Panc1 (cell line): ENCODE measurements around the gene MRPS34. TPM values are rescaled to one million over a fixed set of nuclear protein-coding genes. Genes with fewer than 3 reads are reported as not detected.
A peak's percentile ranks its signal among the peaks of the same experiment; 100 is the strongest.

Source experiments
- ATAC-seq: fragments of 200-7000 bp; cut with Tn5 transposase; 2 replicates; pipeline ENCODE4 v1.9.1; 2020; ENCODE audit warnings: mild to moderate bottlenecking, moderate library complexity
- Bru-seq: library from RNA; stranded (reverse); fragments of 400-500 nt; gene quantifications from one replicate; lab custom pipeline; 2021; lab: Mats Ljungman, UMichigan
- BruChase-seq, 2 experiments: library from RNA; stranded (reverse); fragments of 400-500 nt; gene quantifications; one replicate each; lab custom pipeline; 2021; lab: Mats Ljungman, UMichigan
- BruUV-seq: library from RNA; stranded (reverse); fragments of 400-500 nt; replicated peaks from 2 replicates; lab custom pipeline; 2021; lab: Mats Ljungman, UMichigan
- CTCF ChIA-PET: fragments of 300-600 bp; sonication (Branson Sonifier 250); formaldehyde crosslinking; loops from one replicate; lab custom pipeline; 2022; ENCODE audit warnings: antibody characterized with exemption; lab: Charles Lee
- POLR2A ChIA-PET: fragments of 300-600 bp; sonication (Branson Sonifier 250); formaldehyde crosslinking; loops from one replicate; lab custom pipeline; 2022; ENCODE audit warnings: antibody characterized with exemption; lab: Charles Lee
- DNase-seq: peaks from one replicate; pipeline ENCODE4 v3.0.0-alpha.2; 2010; ENCODE audit warnings: low read depth, low spot score
- H3K27ac ChIP-seq: 2 replicates; pipeline ENCODE4 v1.5.1; 2011; ENCODE audit warnings: mild to moderate bottlenecking, low read length, inconsistent platforms
- H3K27me3 ChIP-seq: fragments of 200-500 bp; sonication (Bioruptor generic); 2 replicates; pipeline ENCODE4 v1.6.0; 2014; ENCODE audit warnings: low read length, inconsistent platforms; ENCODE audit not compliant: control insufficient read depth, insufficient read depth
- H3K36me3 ChIP-seq: fragments of 200-500 bp; sonication (Bioruptor generic); 2 replicates; pipeline ENCODE4 v1.5.1; 2014; ENCODE audit warnings: inconsistent platforms, mild to moderate bottlenecking, low read length, moderate library complexity; ENCODE audit not compliant: control insufficient read depth, insufficient read depth
- H3K4me1 ChIP-seq: 2 replicates; pipeline ENCODE4 v1.5.1; 2011; ENCODE audit warnings: inconsistent platforms, mild to moderate bottlenecking, low read length, moderate library complexity; ENCODE audit not compliant: control insufficient read depth, insufficient read depth
- H3K4me3 ChIP-seq, 2 experiments: 2 replicates each; pipeline ENCODE4 v1.5.1; 2011 to 2012; ENCODE audit warnings: low read depth in 2 of 2, low read length in 2 of 2, mild to moderate bottlenecking in 2 of 2, inconsistent platforms in 1 of 2, moderate library complexity in 1 of 2
- H3K9me3 ChIP-seq: fragments of 200-500 bp; sonication (Bioruptor generic); 2 replicates; pipeline ENCODE4 v1.5.1; 2014; ENCODE audit warnings: low read depth, mild to moderate bottlenecking, inconsistent platforms, low read length, moderate library complexity; ENCODE audit not compliant: control insufficient read depth, insufficient read depth
- POLR2AphosphoS5 ChIP-seq: IDR thresholded peaks from 2 replicates; pipeline ENCODE4 v1.6.1; 2012; ENCODE audit warnings: mild to moderate bottlenecking, low read depth, low read length, moderate library complexity
- SIN3A ChIP-seq: IDR thresholded peaks from 2 replicates; pipeline ENCODE4 v1.6.1; 2012; ENCODE audit warnings: low read depth, mild to moderate bottlenecking, low read length, moderate library complexity, borderline replicate concordance; ENCODE audit not compliant: insufficient read depth
- TCF7L2 ChIP-seq: IDR thresholded peaks from 2 replicates; pipeline ENCODE4 v1.6.1; 2011; ENCODE audit warnings: mild to moderate bottlenecking, low read depth, low read length, inconsistent platforms
- in situ Hi-C: cut with HindIII; loops from 2 replicates; pipeline ENCODE4 v1.10.0; 2016; ENCODE audit warnings: low sequenced_read_pairs, low pct_unique_long_range_greater_than_20kb
- intact Hi-C: fragments of 100-400 bp; cut with micrococcal nuclease; formaldehyde crosslinking; loops from one replicate; pipeline ENCODE4 v1.10.0; 2022; ENCODE audit not compliant: unreplicated experiment
- long read RNA-seq: library from polyadenylated mRNA; unstranded; transcript quantifications from one replicate; pipeline ENCODE4 v2.0.0, GENCODE V29; 2021; ENCODE audit not compliant: unreplicated experiment
- polyA plus RNA-seq: library from polyadenylated mRNA; unstranded; fragments of >200 nt; gene quantifications from one replicate; pipeline ENCODE4 v1.2.1, GENCODE V29; 2012; ENCODE audit warnings: missing spikeins; ENCODE audit not compliant: insufficient read length
- total RNA-seq: library from RNA; stranded (reverse); gene quantifications from one replicate; pipeline ENCODE4 v1.2.1, GENCODE V29; 2021; ENCODE audit not compliant: unreplicated experiment
- TF ChIP-seq, protein P1 (sequence below), 2 experiments: IDR thresholded peaks; 2 replicates each; pipeline ENCODE4 v1.6.1; 2011 to 2012; ENCODE audit warnings: low read depth in 2 of 2, control low read depth in 1 of 2, low read length in 1 of 2, mild to moderate bottlenecking in 1 of 2, moderate library complexity in 1 of 2; ENCODE audit not compliant: insufficient read depth in 1 of 2
- TF ChIP-seq, protein P2 (sequence below): fragments of 450-650 bp; IDR thresholded peaks from 2 replicates; pipeline ENCODE4 v1.5.1; 2017; ENCODE audit warnings: mild to moderate bottlenecking

The MRPS34 gene
- total RNA-seq, result 187 TPM
- 283 TPM for polyA plus RNA-seq
- Bru-seq, nascent RNA, result percentile 88 among the genes with signal in this experiment
- percentile 91 among the genes with signal in this experiment for BruChase-seq, experiment 1, labeled RNA remaining after a 2-hour chase
- percentile 96 among the genes with signal in this experiment for BruChase-seq, experiment 2, labeled RNA remaining after a 6-hour chase
- long read RNA-seq, transcript MRPS34-202 (3 exons, 1,024 nt), result major isoform, 171 of 240 reads
- long read RNA-seq, transcript MRPS34-201 (3 exons, 1,040 nt), result minor isoform, 16 of 240 reads
- long read RNA-seq, partial matches to known transcripts, result 10 of 240 reads
- long read RNA-seq, other reads (novel, unspliced or antisense), result 39 of 240 reads

DNA sequence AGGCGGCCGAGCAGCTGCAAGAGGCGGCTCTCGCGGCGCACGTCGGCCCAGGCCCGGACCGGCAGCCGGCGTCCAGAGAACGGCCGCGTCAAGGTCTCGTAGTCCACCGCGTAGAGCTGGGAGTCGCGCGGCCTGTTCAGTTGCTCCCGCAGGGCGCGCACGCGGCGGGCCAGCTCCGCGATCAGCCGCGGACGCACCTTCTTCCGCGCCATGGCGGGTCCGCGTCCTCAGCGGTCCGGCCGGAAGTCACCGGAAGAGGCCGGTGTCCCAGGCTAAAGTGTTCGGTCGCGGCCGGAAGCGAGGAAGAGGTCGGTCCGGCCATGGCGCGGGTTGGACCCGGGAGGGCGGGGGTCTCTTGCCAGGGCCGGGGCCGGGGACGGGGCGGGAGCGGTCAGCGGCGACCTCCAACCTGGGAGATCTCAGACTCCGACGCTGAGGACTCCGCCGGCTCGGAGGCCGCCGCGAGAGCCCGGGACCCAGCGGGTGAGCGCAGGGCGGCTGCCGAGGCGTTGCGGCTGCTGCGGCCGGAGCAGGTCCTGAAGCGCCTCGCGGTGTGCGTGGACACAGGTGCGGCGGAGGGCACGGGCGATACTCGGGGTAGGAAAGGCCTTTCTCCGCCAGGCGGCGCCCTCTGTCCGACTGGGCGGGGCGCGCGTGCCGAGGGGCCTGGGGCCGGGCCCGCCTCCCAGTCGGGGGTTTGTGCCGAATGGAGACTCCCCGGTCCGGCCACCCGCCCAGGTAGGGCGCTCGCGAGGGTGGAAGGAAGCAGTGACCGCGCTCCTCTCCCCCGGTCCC is at the start of gene MRPS34:
TSS of gene MRPS34 (minus strand) at position 227 of the 795 bp plus-strand sequence. CDS start at position 212, 15 bp downstream.
- ChIA-PET CTCF (interaction anchor here (0.7 to 1.3 kb wide), 2 partner anchors 10 to 308 kb away, joined by 5 to 10 read pairs; partner anchors contain the start of genes NUBP2 and SPSB3), POLR2A (no interaction called here)
- Histone ChIP-seq H3K36me3 (no peaks in the 10 kb centered on the region; the same call in 1 of the 2 replicates), H3K9me3 (no peaks in the 10 kb centered on the region), H3K27ac (peak within 1 kb of the TSS; percentile 95), H3K4me1 (peaks cover 46% of the 10 kb centered on the region), H3K4me3 (peak within 1 kb of the TSS; percentile 60 to 71), H3K27me3 (no peaks in the 10 kb centered on the region)
- intact Hi-C loops (loop anchor here (10.0 kb wide), 1 partner anchor 1088 kb away; the partner anchor contains the start of genes JMJD8 and STUB1), in situ Hi-C loops (no loop called here)
- ATAC-seq (peak; percentile 48), DNase-seq (no peak)
- TSS peak; percentile 17 for BruUV-seq
- TF ChIP-seq, protein P1, sequence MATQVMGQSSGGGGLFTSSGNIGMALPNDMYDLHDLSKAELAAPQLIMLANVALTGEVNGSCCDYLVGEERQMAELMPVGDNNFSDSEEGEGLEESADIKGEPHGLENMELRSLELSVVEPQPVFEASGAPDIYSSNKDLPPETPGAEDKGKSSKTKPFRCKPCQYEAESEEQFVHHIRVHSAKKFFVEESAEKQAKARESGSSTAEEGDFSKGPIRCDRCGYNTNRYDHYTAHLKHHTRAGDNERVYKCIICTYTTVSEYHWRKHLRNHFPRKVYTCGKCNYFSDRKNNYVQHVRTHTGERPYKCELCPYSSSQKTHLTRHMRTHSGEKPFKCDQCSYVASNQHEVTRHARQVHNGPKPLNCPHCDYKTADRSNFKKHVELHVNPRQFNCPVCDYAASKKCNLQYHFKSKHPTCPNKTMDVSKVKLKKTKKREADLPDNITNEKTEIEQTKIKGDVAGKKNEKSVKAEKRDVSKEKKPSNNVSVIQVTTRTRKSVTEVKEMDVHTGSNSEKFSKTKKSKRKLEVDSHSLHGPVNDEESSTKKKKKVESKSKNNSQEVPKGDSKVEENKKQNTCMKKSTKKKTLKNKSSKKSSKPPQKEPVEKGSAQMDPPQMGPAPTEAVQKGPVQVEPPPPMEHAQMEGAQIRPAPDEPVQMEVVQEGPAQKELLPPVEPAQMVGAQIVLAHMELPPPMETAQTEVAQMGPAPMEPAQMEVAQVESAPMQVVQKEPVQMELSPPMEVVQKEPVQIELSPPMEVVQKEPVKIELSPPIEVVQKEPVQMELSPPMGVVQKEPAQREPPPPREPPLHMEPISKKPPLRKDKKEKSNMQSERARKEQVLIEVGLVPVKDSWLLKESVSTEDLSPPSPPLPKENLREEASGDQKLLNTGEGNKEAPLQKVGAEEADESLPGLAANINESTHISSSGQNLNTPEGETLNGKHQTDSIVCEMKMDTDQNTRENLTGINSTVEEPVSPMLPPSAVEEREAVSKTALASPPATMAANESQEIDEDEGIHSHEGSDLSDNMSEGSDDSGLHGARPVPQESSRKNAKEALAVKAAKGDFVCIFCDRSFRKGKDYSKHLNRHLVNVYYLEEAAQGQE (IDR thresholded peaks at IDR 0.05; ENCODE audit: insufficient read depth in 1 of 2, low read depth in 2 of 2, low read length in 1 of 2), result 0 out of 4 replicates have a peak, but pooled peaks of 1 of the 2 experiments have one; percentile 6
- TF ChIP-seq SIN3A (peak; percentile 89; the same call in 1 of the 2 replicates), TCF7L2 (no peak), POLR2AphosphoS5 (peak; percentile 67)
- TF ChIP-seq, protein P2, sequence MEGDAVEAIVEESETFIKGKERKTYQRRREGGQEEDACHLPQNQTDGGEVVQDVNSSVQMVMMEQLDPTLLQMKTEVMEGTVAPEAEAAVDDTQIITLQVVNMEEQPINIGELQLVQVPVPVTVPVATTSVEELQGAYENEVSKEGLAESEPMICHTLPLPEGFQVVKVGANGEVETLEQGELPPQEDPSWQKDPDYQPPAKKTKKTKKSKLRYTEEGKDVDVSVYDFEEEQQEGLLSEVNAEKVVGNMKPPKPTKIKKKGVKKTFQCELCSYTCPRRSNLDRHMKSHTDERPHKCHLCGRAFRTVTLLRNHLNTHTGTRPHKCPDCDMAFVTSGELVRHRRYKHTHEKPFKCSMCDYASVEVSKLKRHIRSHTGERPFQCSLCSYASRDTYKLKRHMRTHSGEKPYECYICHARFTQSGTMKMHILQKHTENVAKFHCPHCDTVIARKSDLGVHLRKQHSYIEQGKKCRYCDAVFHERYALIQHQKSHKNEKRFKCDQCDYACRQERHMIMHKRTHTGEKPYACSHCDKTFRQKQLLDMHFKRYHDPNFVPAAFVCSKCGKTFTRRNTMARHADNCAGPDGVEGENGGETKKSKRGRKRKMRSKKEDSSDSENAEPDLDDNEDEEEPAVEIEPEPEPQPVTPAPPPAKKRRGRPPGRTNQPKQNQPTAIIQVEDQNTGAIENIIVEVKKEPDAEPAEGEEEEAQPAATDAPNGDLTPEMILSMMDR, result peak; percentile 94

DNA sequence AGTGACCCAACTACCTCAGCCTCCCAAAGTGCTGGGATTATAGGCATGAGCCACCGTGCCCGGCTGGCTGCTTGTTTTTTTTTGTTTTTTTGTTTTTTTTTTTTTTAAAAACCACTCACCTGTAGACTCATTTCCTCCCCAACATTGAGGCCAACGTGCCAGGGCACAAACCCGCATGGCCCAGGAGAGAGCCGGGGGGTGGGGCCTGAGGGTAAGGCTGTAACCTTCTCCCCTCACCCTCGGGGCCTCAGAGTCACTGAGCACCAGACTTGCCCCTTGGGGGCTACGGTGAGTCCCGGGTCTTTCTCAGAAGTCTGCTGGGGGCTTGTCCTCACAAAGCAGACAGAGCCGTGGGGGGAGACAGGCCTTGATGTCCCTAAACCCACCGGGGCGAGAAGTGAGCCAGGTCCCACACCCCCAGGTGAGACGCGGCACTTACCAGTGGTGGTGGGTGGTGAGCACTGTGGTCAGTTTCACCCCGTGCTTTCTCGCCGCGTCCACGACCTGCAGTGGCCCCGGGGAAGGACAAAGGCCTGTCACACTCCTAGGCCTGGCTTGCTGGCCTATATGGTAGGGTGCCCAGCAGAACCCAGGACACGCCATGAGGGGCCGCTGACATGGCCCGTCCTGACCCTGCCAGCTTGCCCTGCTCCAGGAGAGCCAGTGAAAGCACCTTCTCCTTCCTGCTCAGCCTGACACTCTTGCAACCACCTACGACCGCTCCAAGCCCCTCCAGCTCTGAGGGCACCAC is 49.1 kb upstream of the MRPS34 start:
- POLR2A ChIA-PET, result no interaction called here
- Histone ChIP-seq H3K4me3 (no peak overlapping the region), H3K4me1 (0 out of 2 replicates have a peak, but pooled peaks cover 10% of the 10 kb centered on the region), H3K36me3 (no peaks in the 10 kb centered on the region), H3K9me3 (no peaks in the 10 kb centered on the region), H3K27ac (no peak overlapping the region), H3K27me3 (no peaks in the 10 kb centered on the region)
- DNase-seq (no peak), ATAC-seq (no peak)
- in situ Hi-C loops (no loop called here), intact Hi-C loops (no loop called here)
- TF ChIP-seq, protein P1 (IDR thresholded peaks at IDR 0.05; ENCODE audit: insufficient read depth in 1 of 2, low read depth in 2 of 2, low read length in 1 of 2), result no peak
- no peak for TF ChIP-seq POLR2AphosphoS5
- CTCF ChIA-PET, result interaction anchor here (0.7 kb wide), 1 partner anchor 17 kb away, joined by 6 read pairs; no protein-coding TSS in a partner anchor
- no TSS peak for BruUV-seq
